ENCODE results near the gene AFF3.

DNA sequence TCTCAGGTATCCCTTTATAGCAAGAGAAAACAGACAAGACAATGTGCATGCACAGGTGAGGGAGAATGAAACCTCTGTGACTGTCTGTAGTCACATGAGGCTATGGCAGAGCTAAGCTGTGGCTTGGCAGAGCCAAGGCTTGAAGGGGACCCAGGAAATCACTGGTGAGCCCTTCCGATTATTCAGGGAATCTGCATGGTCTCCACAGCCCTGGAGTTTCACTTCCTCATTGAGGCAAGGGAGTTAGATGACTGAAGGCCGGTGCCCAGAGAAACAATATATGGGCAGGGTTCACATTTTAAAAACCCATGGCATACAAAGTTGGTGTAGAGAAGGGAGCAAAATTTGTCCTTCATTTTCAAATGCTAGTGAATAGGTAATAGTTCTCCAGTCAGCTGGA is 508.2 kb downstream of the AFF3 start:
- TF ChIP-seq, protein P1, sequence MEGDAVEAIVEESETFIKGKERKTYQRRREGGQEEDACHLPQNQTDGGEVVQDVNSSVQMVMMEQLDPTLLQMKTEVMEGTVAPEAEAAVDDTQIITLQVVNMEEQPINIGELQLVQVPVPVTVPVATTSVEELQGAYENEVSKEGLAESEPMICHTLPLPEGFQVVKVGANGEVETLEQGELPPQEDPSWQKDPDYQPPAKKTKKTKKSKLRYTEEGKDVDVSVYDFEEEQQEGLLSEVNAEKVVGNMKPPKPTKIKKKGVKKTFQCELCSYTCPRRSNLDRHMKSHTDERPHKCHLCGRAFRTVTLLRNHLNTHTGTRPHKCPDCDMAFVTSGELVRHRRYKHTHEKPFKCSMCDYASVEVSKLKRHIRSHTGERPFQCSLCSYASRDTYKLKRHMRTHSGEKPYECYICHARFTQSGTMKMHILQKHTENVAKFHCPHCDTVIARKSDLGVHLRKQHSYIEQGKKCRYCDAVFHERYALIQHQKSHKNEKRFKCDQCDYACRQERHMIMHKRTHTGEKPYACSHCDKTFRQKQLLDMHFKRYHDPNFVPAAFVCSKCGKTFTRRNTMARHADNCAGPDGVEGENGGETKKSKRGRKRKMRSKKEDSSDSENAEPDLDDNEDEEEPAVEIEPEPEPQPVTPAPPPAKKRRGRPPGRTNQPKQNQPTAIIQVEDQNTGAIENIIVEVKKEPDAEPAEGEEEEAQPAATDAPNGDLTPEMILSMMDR (IDR thresholded peaks at IDR 0.05) = no peak
- no peak for TF ChIP-seq POLR2AphosphoS5 (IDR thresholded peaks at IDR 0.05)
- TF ChIP-seq POLR2A (IDR thresholded peaks at IDR 0.05) = no peak
